Gastroesophageal sphincter (tissue), 3 donors: Measurements from ENCODE around the gene KERA.

Source experiments
- EP300 ChIP-seq: sonication (generic); formaldehyde crosslinking; IDR thresholded peaks from one replicate; pipeline ENCODE4 v1.6.1; 2017; ENCODE audit warnings: antibody characterized with exemption, mild to moderate bottlenecking
- POLR2A ChIP-seq, 2 donors: fragments of 450-650 bp; IDR thresholded peaks; one replicate each; pipeline ENCODE4 v1.6.1; 2017; ENCODE audit warnings: antibody characterized with exemption in 2 of 2, mild to moderate bottlenecking in 2 of 2, moderate library complexity in 1 of 2
- TF ChIP-seq, protein P1 (sequence below), 4 experiments: fragments of 200-600 bp in 2 of 4; fragments of 450-650 bp in 2 of 4; sonication (generic) in 1 of 4; IDR thresholded peaks; one replicate each; pipeline ENCODE4 v1.5.1; 2017 to 2019; ENCODE audit warnings: antibody characterized with exemption in 4 of 4, mild to moderate bottlenecking in 2 of 4, moderate library complexity in 2 of 4

DNA sequence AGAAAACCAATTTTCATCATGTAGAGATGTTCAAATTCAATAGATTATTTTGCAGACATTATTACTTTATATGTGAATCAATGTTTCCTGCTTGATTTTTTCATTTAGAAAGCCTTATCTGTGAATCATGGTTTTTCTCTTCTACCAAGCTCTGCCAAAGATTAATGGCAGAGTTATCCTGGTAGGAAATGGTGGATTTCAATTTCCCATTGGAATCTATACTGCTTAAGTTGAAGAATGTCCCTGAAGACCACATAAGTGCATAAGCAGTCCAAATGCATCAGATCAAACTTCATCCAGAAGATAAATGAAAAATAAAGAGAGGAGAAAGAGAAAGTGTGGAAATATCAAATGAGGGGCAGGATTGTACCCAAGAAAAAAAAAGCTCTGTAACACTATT is 48.5 kb upstream of the KERA start:
- TF ChIP-seq EP300 (no peak), POLR2A (IDR thresholded peaks at IDR 0.05) (no peak)
- TF ChIP-seq, protein P1, sequence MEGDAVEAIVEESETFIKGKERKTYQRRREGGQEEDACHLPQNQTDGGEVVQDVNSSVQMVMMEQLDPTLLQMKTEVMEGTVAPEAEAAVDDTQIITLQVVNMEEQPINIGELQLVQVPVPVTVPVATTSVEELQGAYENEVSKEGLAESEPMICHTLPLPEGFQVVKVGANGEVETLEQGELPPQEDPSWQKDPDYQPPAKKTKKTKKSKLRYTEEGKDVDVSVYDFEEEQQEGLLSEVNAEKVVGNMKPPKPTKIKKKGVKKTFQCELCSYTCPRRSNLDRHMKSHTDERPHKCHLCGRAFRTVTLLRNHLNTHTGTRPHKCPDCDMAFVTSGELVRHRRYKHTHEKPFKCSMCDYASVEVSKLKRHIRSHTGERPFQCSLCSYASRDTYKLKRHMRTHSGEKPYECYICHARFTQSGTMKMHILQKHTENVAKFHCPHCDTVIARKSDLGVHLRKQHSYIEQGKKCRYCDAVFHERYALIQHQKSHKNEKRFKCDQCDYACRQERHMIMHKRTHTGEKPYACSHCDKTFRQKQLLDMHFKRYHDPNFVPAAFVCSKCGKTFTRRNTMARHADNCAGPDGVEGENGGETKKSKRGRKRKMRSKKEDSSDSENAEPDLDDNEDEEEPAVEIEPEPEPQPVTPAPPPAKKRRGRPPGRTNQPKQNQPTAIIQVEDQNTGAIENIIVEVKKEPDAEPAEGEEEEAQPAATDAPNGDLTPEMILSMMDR (IDR thresholded peaks at IDR 0.05) = no peak
